Spleen (tissue), 11 donors: ENCODE results near the gene PRDX5. TPM values are rescaled to one million over a fixed set of nuclear protein-coding genes. Genes with fewer than 3 reads are reported as not detected.

Experiments used
- DNase-seq: peaks from one replicate; pipeline ENCODE4 v3.0.0-alpha.2; 2020
- H3K27ac ChIP-seq, 8 donors: fragments of 200-600 bp; sonication (generic) in 7 of 8; 1 replicate in 4 of 8; 2 replicates in 4 of 8; pipeline versions ENCODE4 v1.5.0 to v1.8.0; 2016 to 2021; ENCODE audit warnings: inconsistent platforms in 4 of 8, mild to moderate bottlenecking in 4 of 8, moderate library complexity in 1 of 8
- H3K27me3 ChIP-seq, 7 donors: fragments of 200-600 bp; sonication (generic) in 6 of 7; replicated peaks in 1 of 7; 1 replicate in 4 of 7; 2 replicates in 3 of 7; pipeline versions ENCODE4 v1.5.0 to v1.8.0; 2016 to 2021; ENCODE audit warnings: inconsistent platforms in 3 of 7, mild to moderate bottlenecking in 1 of 7
- H3K36me3 ChIP-seq, 6 donors: fragments of 200-600 bp; sonication (generic) in 5 of 6; 1 replicate in 4 of 6; 2 replicates in 2 of 6; pipeline versions ENCODE4 v1.5.0 to v1.8.0; 2016 to 2021; ENCODE audit warnings: inconsistent platforms in 2 of 6
- H3K4me1 ChIP-seq, 6 donors: fragments of 200-600 bp; sonication (generic) in 5 of 6; 1 replicate in 3 of 6; 2 replicates in 3 of 6; pipeline versions ENCODE4 v1.5.0 to v1.8.0; 2016 to 2021; ENCODE audit warnings: inconsistent platforms in 3 of 6
- H3K4me3 ChIP-seq, 8 donors: fragments of 200-600 bp; sonication (generic) in 7 of 8; 1 replicate in 4 of 8; 2 replicates in 4 of 8; pipeline versions ENCODE4 v1.5.0 to v1.8.0; 2016 to 2021; ENCODE audit warnings: inconsistent platforms in 4 of 8, mild to moderate bottlenecking in 4 of 8, moderate library complexity in 2 of 8
- H3K9me3 ChIP-seq, 8 donors: fragments of 200-600 bp; sonication (generic) in 7 of 8; 1 replicate in 4 of 8; 2 replicates in 4 of 8; pipeline versions ENCODE4 v1.5.0 to v1.8.0; 2016 to 2021; ENCODE audit warnings: inconsistent platforms in 4 of 8
- CTCF ChIP-seq, 11 experiments: fragments of 200-600 bp in 7 of 11; fragments of 450-650 bp in 4 of 11; sonication (generic) in 4 of 11; IDR thresholded peaks in 8 of 11; conservative IDR thresholded peaks in 3 of 11; 1 replicate in 7 of 11; 2 replicates in 4 of 11; pipeline versions ENCODE4 v1.4.0 to v1.8.0; 2016 to 2021; ENCODE audit warnings: antibody characterized with exemption in 11 of 11, inconsistent platforms in 4 of 11, mild to moderate bottlenecking in 1 of 11
- POLR2A ChIP-seq, 3 donors: fragments of 450-650 bp; IDR thresholded peaks; one replicate each; pipeline ENCODE4 v1.5.1; 2017; ENCODE audit warnings: antibody characterized with exemption in 3 of 3, mild to moderate bottlenecking in 1 of 3
- POLR2AphosphoS5 ChIP-seq, 3 donors: sonication (generic); formaldehyde crosslinking; IDR thresholded peaks; one replicate each; pipeline ENCODE4 v1.5.1; 2017; ENCODE audit warnings: antibody characterized with exemption in 3 of 3
- WGBS, 5 donors: extraction: QIAGEN DNeasy Blood & Tissue Kit in 3 of 5; methylation state at CpG; one replicate each; pipeline versions ENCODE4 v1.1.5 to v1.1.7; 2013 to 2018; 5-methylcytosine and 5-hydroxymethylcytosine counted together
- intact Hi-C: fragments of 100-400 bp; cut with DNase I; formaldehyde crosslinking; loops from one replicate; pipeline ENCODE4 v1.15.0; 2023; ENCODE audit warnings: low total_unique reads
- polyA plus RNA-seq, 3 donors: library from polyadenylated mRNA; stranded (reverse); fragments of 200-250 nt; gene quantifications; one replicate each; pipeline ENCODE4 v1.2.1, GENCODE V29; 2013
- total RNA-seq, 7 donors: library from RNA; depleted of rRNA in 3 of 7; stranded (reverse); fragments of >200 nt in 3 of 7; fragmentation: NEBNext Ultra II Directional in 4 of 7; extraction: Animal tissue kit (Norgen Biotek cat#: 25700) in 4 of 7; gene quantifications; one replicate each; pipeline versions ENCODE4 v1.1.0 to v1.2.1, GENCODE V29; 2016 to 2021
- donor health status: healthy with polysubstance abuse.
- donor health status: DM: no; HTN: no; CAD: no; lungs with moderate emphysema.
- donor health status: DM: no; HTN: no; CAD: no.
- donor health status: Bipolar disorder and iron deficiency.
- donor health status: healthy.
- donor health status: DM: no; HTN: no; CAD: no.
- donor health status: DM: yes; HTN: yes; CAD: no.

Gene PRDX5
- total and polyA plus RNA-seq, 10 donors: 77.0 to 302 (median 133) TPM

- TF ChIP-seq POLR2A (IDR thresholded peaks at IDR 0.05) (no peak), POLR2AphosphoS5 (IDR thresholded peaks at IDR 0.05) (no peak), CTCF (IDR thresholded peaks at IDR 0.05 in 8 of 11, conservative IDR thresholded peaks at IDR 0.05 in 3 of 11) (no peak)
- Histone ChIP-seq H3K4me3 (no peak overlapping the region), H3K36me3 (peaks cover 0 to 94% (median 86%) of the 10 kb centered on the region in 6 donors), H3K27me3 (no peaks in the 10 kb centered on the region), H3K4me1 (peaks cover 13 to 32% (median 17%) of the 10 kb centered on the region in 6 donors), H3K9me3 (no peaks in the 10 kb centered on the region), H3K27ac (no peak overlapping the region)
- DNase-seq: no peak
- 68 to 75% (median 72%) methylated on average over 6 of the region's 6 CpGs for WGBS, 5 donors
- intact Hi-C loops: no loop called here
Measured at GRCh38 chr11:64364435-64364834, 46.5 kb downstream of the PRDX5 start.

GRCh38 chr11:64364911-64365310 lies 47.0 kb downstream of the PRDX5 start:
- H3K9me3 ChIP-seq: no peaks in the 10 kb centered on the region
- no peak overlapping the region for H3K4me3 ChIP-seq
- H3K27me3 ChIP-seq: no peaks in the 10 kb centered on the region
- DNase-seq: no peak
- peaks cover 0 to 99% (median 91%) of the 10 kb centered on the region in 6 donors for H3K36me3 ChIP-seq
- intact Hi-C loops: no loop called here
- TF ChIP-seq POLR2AphosphoS5 (IDR thresholded peaks at IDR 0.05) (no peak), POLR2A (IDR thresholded peaks at IDR 0.05) (no peak), CTCF (IDR thresholded peaks at IDR 0.05 in 8 of 11, conservative IDR thresholded peaks at IDR 0.05 in 3 of 11) (no peak)
- H3K4me1 ChIP-seq: peaks cover 9 to 28% (median 12%) of the 10 kb centered on the region in 6 donors
- WGBS, 5 donors: 82 to 85% (median 84%) methylated on average over 4 of the region's 4 CpGs
- H3K27ac ChIP-seq: no peak overlapping the region

DNA sequence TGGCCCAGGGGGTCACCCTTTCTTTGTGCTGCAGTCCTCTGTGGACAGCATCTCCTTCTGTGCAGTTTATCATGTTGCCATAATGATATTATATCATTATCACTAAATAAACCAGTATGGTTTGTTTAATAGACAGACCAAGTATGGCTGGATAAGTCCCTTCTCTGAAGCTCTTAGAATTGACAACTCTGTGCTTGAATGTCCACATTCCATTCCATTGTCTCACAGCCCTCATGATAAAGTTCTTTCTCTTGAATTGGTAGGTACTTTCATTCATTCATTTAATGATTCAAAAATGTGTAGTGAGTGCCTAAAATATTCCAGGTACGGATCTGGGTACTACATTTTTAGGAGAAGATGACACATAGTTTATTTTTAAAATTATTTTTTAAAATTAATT lies 48.8 kb downstream of the PRDX5 start:
- intact Hi-C loops: no loop called here
- no peak overlapping the region for H3K4me3 ChIP-seq
- no peaks in the 10 kb centered on the region for H3K9me3 ChIP-seq
- WGBS, 5 donors: 83 to 98% (median 92%) methylated on average over 1 of the region's 1 CpG
- peaks cover 0 to 16% (median 7%) of the 10 kb centered on the region in 6 donors for H3K4me1 ChIP-seq
- TF ChIP-seq POLR2AphosphoS5 (IDR thresholded peaks at IDR 0.05) (no peak), POLR2A (IDR thresholded peaks at IDR 0.05) (no peak), CTCF (IDR thresholded peaks at IDR 0.05 in 8 of 11, conservative IDR thresholded peaks at IDR 0.05 in 3 of 11) (no peak)
- H3K27ac ChIP-seq: no peak overlapping the region
- no peaks in the 10 kb centered on the region for H3K27me3 ChIP-seq
- H3K36me3 ChIP-seq: peaks cover 0 to 100% (median 90%) of the 10 kb centered on the region in 6 donors
- DNase-seq: no peak

DNA sequence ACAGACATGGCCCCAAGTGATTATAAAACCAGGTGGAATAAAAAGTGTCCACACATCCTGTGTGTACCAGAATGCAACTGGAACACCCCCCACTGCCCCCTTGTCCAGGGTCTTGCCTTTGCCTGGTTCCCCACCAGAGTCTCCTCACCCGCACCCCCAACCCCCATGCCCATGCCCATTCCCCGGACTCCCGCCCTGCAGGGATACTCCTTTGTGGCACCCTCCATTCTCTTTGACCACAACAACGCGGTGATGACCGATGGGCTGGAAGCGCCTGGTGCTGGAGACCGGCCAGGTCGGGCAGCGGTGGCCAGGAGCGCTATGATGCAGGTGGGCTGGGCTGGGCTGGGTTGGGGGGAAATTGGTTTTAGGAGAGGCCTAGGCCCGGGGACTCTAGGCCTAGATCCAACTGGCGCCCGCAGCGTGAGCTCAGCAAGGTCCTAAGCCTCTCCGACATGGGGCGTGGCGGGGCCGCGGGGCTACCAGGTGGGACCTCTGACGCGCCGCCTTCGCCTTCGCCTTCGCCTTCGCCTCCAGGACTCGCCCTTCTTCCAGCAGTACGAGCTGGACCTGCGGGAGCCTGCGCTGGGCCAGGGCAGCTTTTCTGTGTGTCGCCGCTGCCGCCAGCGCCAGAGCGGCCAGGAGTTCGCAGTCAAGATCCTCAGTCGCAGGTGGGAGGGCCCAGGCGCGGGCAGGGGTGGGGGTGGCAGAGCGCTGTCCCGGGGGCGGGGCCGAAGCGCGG lies 50.2 kb downstream of the PRDX5 start:
- WGBS, 5 donors: 92 to 96% (median 94%) methylated on average over 29 to 46 of the region's 46 CpGs

More for the DNA sequence above, 50.2 kb downstream of the PRDX5 start:
- no peaks in the 10 kb centered on the region for H3K9me3 ChIP-seq
- DNase-seq: no peak
- peaks cover 0 to 15% (median 7%) of the 10 kb centered on the region in 6 donors for H3K4me1 ChIP-seq
- intact Hi-C loops: no loop called here
- H3K36me3 ChIP-seq: peaks cover 0 to 94% (median 79%) of the 10 kb centered on the region in 6 donors
- H3K4me3 ChIP-seq: no peak overlapping the region
- H3K27ac ChIP-seq: no peak overlapping the region
- H3K27me3 ChIP-seq: no peaks in the 10 kb centered on the region
- TF ChIP-seq POLR2AphosphoS5 (IDR thresholded peaks at IDR 0.05) (no peak), POLR2A (IDR thresholded peaks at IDR 0.05) (no peak), CTCF (IDR thresholded peaks at IDR 0.05 in 8 of 11, conservative IDR thresholded peaks at IDR 0.05 in 3 of 11) (no peak)
